NCI-H1092 (cell line): ENCODE results near the gene CKAP2L.
"Not testable (repeated sequence)": the region's sequence is repeated elsewhere in the genome, so short reads cannot be mapped to it uniquely, and the experiment has no call there.

ENCODE experiments used
- DNase-seq: peaks from one replicate; lab custom pipeline; 2025; lab: John Stamatoyannopoulos, UW

The CKAP2L gene

GRCh38 chr2:112706947-112707346 is 57.5 kb downstream of the CKAP2L start:
- not testable (repeated sequence) for DNase-seq

- no peak for DNase-seq
These were observed 58.2 kb downstream of the CKAP2L start for GRCh38 chr2:112706170-112706664.

GRCh38 chr2:112705575-112705974 is 58.8 kb downstream of the CKAP2L start:
- DNase-seq, result no peak

GRCh38 chr2:112703684-112704083 is 60.7 kb downstream of the CKAP2L start:
- DNase-seq, result no peak

- DNase-seq, result no peak
These were observed 63.4 kb downstream of the CKAP2L start for GRCh38 chr2:112701052-112701451.

GRCh38 chr2:112699984-112700667 is 64.3 kb downstream of the CKAP2L start:
- no peak for DNase-seq

GRCh38 chr2:112698834-112699515 is 65.4 kb downstream of the CKAP2L start:
- DNase-seq, result no peak

GRCh38 chr2:112694182-112694581 is 70.2 kb downstream of the CKAP2L start:
- no peak for DNase-seq

- DNase-seq, result no peak
These were observed 70.8 kb downstream of the CKAP2L start for GRCh38 chr2:112693596-112693995.

- no peak for DNase-seq
These were observed 71.5 kb downstream of the CKAP2L start for GRCh38 chr2:112692918-112693317.

- DNase-seq, result no peak
These were observed 71.9 kb downstream of the CKAP2L start for GRCh38 chr2:112692495-112692911.

- DNase-seq, result no peak
These were observed 72.5 kb downstream of the CKAP2L start for GRCh38 chr2:112691881-112692281.

- DNase-seq, result no peak
These were observed 73.5 kb downstream of the CKAP2L start for GRCh38 chr2:112690853-112691401.

- no peak for DNase-seq
These were observed 76.1 kb downstream of the CKAP2L start for GRCh38 chr2:112688086-112688880.

- no peak for DNase-seq
These were observed 76.9 kb downstream of the CKAP2L start for GRCh38 chr2:112687522-112687921.
